ENCODE measurements around the gene HMCN1.

The HMCN1 gene

DNA sequence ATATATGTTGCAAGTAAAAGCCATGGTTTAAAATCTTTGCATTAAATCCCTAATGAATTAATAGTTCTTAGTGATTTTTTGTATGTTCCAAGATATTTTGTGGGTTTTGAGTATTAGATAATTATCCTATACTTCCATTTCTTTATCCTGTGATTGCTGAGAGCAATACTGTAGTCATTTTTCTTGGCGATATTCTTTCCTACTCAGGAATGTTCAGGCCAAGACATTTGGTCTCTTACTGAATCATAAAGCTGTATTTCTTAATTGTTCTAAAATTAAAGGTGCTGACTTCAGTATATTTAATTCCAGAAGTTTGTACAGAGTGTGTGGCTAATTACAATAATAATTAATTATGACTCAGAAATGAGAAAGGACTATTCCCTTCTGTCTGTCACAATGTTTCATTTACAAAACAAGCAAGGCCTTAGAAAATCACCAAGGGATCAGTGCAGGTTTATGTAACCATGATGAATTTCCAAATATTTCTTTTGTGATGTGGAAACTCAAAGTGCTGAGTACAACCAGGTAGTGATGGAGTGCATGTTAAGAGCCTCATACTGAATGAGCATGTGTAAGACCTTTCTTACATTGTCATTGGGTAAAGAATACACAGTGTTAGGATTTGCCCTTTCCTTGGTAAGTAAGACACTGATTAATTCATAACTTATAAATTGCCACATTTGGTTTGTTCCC, 161.2 kb downstream of the HMCN1 start:
- no peak overlapping the region for H3K4me3 ChIP-seq (ENCODE audit: low read depth, low read length)

DNA sequence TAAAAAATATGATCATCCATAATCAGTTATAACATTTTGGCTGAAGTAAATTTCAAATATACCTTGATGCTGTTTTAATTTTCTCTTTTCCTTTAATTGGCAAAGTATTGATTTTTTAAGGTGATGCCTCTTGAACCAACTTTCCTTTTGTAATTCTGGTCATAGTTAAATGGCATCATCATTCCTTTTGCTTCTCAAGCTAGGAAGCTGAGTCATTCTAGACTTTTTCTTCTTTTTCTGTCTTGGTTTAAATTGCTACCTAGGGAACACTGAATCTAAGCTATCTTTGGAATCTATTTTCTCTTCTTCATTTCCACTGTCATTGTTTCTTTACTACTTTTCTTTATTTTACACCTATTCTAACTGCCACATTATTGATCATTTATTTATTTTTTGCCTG, 162.7 kb downstream of the HMCN1 start:
- H3K4me3 ChIP-seq (ENCODE audit: low read depth, low read length) = no peak overlapping the region

- no peak overlapping the region for H3K4me3 ChIP-seq (ENCODE audit: low read depth, low read length)
Measured at GRCh38 chr1:185906186-185906585, 172.0 kb downstream of the HMCN1 start.

- H3K4me3 ChIP-seq (ENCODE audit: low read depth, low read length) = no peak overlapping the region
Measured at GRCh38 chr1:185907246-185907645, 173.1 kb downstream of the HMCN1 start.

- H3K4me3 ChIP-seq (ENCODE audit: low read depth, low read length) = no peak overlapping the region
Measured at GRCh38 chr1:185911978-185912377, 177.8 kb downstream of the HMCN1 start.

GRCh38 chr1:185912504-185912903, 178.3 kb downstream of the HMCN1 start:
- H3K4me3 ChIP-seq (ENCODE audit: low read depth, low read length) = no peak overlapping the region

DNA sequence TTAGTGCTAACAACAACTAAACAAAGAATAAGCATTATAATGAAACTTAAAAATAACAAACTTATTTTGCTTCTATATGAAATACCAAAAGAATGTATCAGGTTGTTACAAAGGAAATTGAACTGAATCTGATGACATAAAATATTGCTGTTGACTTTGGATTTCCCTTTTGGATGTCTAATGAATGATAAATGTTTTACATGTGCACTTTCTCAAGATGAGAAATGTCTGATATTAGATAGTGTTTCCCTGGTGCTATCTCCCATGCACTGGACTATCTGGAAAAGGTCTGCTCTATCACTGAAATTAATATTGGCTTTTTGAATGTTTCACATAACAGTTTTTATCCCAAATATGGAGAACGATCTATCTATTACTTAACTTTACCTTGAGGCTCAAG, 179.9 kb downstream of the HMCN1 start:
- no peak overlapping the region for H3K4me3 ChIP-seq (ENCODE audit: low read depth, low read length)

DNA sequence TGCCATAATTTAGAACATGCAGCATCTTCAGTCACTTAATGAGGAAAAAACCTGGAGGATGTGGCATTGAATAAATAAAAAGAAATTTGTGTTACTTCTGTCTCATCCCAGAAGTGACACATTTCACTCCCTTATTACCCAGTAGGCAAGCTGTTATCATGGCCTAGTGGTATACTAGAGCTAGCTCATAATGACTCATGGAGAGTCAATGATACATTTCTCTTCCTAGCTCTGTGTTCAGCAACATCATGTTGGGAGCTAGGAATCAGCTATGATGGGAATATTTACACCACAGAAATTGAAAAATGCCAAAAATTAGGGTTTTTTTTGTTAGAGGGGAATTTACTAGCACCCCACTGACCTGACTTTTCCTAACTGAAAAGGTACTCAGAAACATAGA, 182.7 kb downstream of the HMCN1 start:
- no peak overlapping the region for H3K4me3 ChIP-seq (ENCODE audit: low read depth, low read length)

GRCh38 chr1:185917646-185918045, 183.5 kb downstream of the HMCN1 start:
- no peak overlapping the region for H3K4me3 ChIP-seq (ENCODE audit: low read depth, low read length)

DNA sequence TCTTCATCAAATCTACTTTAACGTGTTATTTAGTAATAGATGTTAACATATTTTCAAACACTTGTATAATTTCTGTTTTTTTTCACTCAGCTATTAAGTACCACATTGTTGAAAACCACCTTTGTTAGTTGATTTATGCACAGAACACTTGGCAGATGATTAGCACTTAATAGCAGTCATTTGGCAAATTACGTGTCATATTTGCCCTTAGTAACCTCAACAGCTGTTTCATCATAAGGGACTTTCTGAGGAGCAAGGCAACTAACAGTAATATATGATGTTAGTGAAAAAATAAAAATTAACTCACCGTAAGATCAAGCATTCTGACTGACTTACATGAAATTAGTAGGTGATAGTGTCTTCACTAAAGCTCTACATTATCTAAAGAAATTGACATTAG, 186.4 kb downstream of the HMCN1 start:
- H3K4me3 ChIP-seq (ENCODE audit: low read depth, low read length) = no peak overlapping the region

- no peak overlapping the region for H3K4me3 ChIP-seq (ENCODE audit: low read depth, low read length)
Measured at GRCh38 chr1:185921636-185922035, 187.4 kb downstream of the HMCN1 start.

DNA sequence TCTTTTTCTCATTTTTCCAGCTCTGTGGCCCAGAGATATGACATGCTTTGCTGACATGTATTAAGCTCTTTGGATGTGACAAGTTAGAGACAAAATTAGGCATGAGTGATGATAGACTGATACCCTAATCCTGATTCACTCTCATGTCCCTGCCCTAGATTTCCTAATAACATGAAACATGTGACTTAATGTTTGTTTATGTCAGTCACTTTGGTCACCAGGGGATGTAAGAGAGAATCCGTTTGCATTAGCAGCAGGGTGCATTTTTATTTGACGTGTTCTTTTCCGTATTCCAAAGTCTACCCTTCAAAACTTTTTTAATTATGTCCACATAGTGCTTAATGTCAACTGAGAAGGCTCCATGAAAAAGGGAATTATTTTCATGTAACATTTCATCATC, 192.4 kb downstream of the HMCN1 start:
- no peak overlapping the region for H3K4me3 ChIP-seq (ENCODE audit: low read depth, low read length)

DNA sequence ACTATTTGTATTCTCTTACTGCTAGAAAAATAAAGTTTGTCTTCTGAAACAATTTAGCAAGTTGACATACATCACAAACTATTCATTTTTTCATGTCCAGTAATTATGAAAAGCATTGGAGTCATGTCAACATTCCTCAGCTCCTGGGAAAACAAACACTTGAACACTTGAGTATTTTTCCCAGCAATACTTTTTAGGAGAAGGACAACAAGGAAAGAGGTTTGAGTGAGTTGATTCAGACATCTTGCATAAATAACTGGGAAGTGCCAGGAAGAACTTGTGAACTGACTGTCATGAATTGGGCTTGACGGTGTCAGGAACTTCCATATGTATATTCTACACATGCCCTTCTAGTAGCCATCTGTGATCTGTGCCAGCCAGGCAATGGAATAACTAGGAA, 195.6 kb downstream of the HMCN1 start:
- H3K4me3 ChIP-seq (ENCODE audit: low read depth, low read length) = no peak overlapping the region

GRCh38 chr1:185931438-185931837, 197.2 kb downstream of the HMCN1 start:
- no peak overlapping the region for H3K4me3 ChIP-seq (ENCODE audit: low read depth, low read length)

DNA sequence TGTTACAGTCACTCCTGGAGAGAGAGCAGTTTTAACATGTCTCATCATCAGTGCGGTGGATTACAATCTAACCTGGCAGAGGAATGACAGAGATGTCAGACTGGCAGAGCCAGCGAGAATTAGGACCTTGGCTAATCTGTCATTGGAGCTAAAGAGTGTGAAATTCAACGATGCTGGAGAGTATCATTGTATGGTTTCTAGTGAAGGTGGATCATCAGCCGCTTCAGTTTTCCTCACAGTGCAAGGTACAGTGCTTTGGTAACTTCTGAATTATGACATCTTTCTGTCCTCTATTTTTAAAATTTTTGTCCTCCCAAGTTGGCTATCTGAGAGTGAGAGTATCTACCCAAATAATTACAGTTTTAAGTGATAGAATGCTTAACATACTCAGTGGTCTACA, 199.4 kb downstream of the HMCN1 start:
- no peak overlapping the region for H3K4me3 ChIP-seq (ENCODE audit: low read depth, low read length)

DNA sequence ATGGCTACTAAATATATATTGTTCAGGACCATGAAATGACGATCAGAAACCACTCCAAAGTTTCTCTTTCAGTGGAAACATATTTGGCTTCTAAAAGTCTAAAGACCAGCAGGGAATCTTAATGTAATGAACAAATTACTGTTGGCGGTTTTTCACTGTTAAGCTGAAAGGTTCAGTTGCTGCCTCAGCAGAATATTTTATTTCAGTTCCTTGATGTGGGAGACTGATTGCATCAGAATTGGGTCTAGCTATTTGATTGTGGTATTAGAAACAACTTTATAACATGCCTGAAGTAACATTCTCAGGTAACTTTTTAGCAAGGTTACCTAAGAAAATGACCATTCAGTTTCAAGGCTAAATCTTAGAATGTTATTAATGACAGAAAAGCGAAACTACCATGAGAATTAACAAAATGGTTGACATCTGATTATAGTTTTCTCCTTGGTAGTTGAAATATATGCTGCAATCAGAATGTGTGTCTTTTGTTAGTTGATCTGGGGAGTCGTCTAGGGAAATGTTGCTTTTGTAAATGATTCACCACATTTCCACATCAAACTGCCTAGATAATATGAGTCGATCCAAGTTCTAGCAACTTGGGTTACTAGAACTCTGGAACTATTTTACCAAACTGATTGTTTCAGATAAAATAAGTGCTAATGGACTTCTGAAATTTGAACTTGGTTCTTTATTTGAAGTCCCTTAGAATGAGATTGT, 200.4 kb downstream of the HMCN1 start:
- no peak overlapping the region for H3K4me3 ChIP-seq (ENCODE audit: low read depth, low read length)

DNA sequence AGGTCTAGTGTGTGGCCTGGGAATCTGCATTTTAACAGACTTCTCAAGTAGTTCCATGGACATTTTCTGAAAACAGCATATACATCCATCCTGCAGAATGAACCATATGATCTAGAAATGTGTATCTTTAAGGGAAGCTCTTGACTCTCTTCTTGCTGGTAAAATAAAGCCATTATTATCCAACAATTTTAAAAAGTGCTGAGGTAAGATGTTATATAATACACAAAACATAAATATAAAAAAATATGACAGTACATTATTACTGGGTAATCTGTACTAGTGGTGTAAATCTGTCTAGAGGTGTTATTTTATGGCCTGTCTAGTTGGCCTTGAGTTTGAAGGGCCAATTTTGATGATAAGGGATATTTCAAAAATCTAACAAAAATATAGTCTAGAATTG, 201.2 kb downstream of the HMCN1 start:
- no peak overlapping the region for H3K4me3 ChIP-seq (ENCODE audit: low read depth, low read length)

DNA sequence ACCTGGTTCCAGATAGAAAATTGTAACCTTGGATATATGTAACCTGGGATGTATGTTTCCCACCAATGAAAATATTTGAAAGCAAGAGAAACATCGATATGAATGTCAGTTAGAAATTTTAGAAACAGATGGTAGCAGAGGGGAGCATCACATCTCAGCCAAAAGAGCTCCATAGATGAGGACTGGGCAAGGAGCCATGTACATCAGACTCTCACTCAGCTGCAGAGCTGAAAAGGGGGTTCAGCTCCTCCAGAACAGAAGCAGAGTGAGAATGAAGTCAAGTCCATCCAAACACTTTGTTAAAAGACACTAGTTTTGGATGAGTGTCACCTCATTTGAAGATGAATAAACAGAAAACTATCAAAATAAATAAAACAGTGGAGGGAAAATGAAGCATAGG, 202.4 kb downstream of the HMCN1 start:
- no peak overlapping the region for H3K4me3 ChIP-seq (ENCODE audit: low read depth, low read length)

DNA sequence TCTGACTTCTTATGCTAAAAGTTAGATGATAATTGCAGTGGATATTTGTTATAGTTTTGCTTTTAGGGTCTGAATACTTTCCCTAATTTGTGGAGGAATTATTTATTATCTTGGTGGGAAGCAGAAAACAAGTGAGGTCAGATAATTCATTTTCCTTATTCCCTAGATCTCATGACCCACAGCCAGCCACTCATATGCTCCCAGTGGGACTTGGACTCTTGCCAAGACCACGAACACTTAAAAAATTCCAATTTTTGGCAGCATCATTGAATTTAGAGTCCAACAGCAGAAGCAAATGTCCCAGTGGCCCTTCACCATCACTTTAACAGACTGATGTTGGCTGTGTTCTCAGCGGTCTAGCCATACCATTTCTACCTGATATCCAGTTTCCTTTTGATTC, 204.2 kb downstream of the HMCN1 start:
- H3K4me3 ChIP-seq (ENCODE audit: low read depth, low read length) = no peak overlapping the region

DNA sequence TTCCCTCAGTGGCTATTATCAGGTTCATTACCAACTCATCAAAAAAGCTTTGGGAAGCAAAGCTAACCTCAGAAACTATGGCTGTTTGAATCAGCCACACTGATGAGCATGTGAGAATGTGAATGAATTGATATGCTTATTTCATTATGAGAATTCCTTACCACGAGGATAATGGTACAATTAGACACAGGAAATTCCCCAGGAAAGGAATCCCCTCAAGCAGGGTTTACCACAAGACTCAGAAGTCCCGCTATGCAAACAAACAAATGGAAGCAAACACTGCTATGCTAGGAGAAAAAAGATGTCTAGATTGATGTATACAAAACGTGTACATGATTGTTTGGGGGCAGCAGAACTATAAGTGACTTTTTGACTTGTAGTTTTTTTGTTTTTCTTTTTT, 205.0 kb downstream of the HMCN1 start:
- no peak overlapping the region for H3K4me3 ChIP-seq (ENCODE audit: low read depth, low read length)

- H3K4me3 ChIP-seq (ENCODE audit: low read depth, low read length) = no peak overlapping the region
Measured at GRCh38 chr1:185942961-185943360, 208.8 kb downstream of the HMCN1 start.

- H3K4me3 ChIP-seq (ENCODE audit: low read depth, low read length) = no peak overlapping the region
Measured at GRCh38 chr1:185956881-185957280, 222.7 kb downstream of the HMCN1 start.
